ENCODE results near the gene DPP10. TPM values are rescaled to one million over a fixed set of nuclear protein-coding genes. Genes with fewer than 3 reads are reported as not detected.

DPP10 gene
- total and polyA plus RNA-seq, 10 of the 15 experiments (the other 5 are each of a cell fraction or from before 2014, with no cell fraction given) = not detected

DNA sequence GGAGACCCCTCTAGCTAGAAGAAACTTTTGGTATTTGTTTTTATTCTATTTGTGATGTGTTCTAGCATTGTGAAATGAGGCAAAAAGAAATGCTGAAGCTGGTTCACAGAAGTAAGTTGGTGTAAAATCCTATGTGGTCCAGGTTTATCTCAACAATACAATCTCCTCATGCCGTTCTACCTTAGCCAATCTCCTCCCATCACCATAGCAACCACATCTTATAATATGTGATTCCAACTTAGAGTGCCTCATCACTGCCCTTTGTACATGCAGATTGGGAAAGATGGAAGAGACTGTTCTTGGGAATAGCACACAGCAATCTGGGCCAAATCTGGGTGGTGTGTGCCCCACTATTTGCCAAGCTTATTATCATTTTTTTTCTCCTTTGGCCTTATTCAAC, 30.3 kb downstream of the DPP10 start:
- SMC1A ChIA-PET (ENCODE audit: uncharacterized antibody, unreplicated experiment) = no interaction called here
- Histone ChIP-seq H3K36me3 (ENCODE audit: control insufficient read depth in 2 of 2, insufficient read depth in 2 of 2, low read length in 1 of 2) (no peaks in the 10 kb centered on the region), H4K20me1 (ENCODE audit: control insufficient read depth, insufficient read depth) (no peaks in the 10 kb centered on the region), H3K9ac (ENCODE audit: control insufficient read depth, insufficient read depth, low read length) (no peak overlapping the region), H3K9me3 (replicated peaks; ENCODE audit: control insufficient read depth, insufficient read depth, low read length) (no peaks in the 10 kb centered on the region), H2AFZ (ENCODE audit: control insufficient read depth, low read depth, low read length) (no peak overlapping the region), H3K79me2 (ENCODE audit: control insufficient read depth, insufficient read depth, low read length) (no peaks in the 10 kb centered on the region), H3K27ac (ENCODE audit: control insufficient read depth, insufficient read depth) (no peak overlapping the region), H3K4me2 (ENCODE audit: control insufficient read depth, insufficient read depth) (no peak overlapping the region), H3K4me3 (no peak overlapping the region), H3K27me3 (replicated peaks in 1 of 2; ENCODE audit: control insufficient read depth in 2 of 2, insufficient read depth in 2 of 2, low read length in 1 of 2) (no peaks in the 10 kb centered on the region), H3K4me1 (ENCODE audit: control insufficient read depth, insufficient read depth, low read length) (no peaks in the 10 kb centered on the region)
- FAIRE-seq (no peak), ATAC-seq (no peak), DNase-seq (ENCODE audit: low read depth, low spot score) (no peak)
- TF ChIP-seq TARDBP (IDR thresholded peaks at IDR 0.05; ENCODE audit: borderline replicate concordance) = no peak
- in situ Hi-C loops (cut with MboI) = no loop called here
- no TSS peak for BruUV-seq (replicated peaks)
- intact Hi-C loops (cut with micrococcal nuclease; ENCODE audit: unreplicated experiment) = no loop called here
- WGBS (ENCODE audit: insufficient coverage, insufficient replicate concordance, low lambda C conversion rate, missing lambda C conversion rate) = 14% methylated on average over 1 of the region's 1 CpG
- CTCF ChIA-PET = no interaction called here
- RAD21 ChIA-PET (ENCODE audit: unreplicated experiment) = no interaction called here
- POLR2A ChIA-PET = no interaction called here

DNA sequence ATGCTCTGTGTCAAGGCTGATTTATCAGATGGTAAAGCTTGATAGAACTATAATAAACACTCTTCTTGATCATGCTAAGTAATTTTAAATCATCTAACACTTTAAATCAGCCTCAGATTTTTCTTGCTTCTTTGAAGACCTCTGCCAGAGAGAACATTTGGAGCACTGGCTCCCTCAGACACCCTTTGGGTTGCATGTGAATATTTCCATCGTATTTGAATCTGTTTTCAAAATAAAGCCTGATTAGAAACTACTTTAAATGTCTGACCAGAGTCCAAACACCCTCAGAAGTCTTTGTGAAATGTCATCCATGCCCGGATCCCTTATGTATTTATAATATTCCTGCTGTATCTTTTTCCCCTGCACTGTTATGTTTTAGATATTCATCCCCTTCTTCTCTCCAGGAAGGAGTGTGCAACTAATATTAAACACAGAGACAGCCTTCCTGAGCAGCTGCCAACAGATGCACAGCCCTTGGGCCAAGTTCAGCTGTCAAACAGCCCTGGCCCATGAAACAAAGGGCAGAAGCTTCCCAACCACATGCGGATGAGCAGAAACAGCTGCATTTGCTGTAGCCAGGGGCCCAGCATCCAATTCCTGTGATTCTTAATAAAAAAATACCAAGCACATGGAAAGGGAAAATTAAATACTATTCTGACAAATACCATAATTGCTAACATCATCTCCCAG, 46.5 kb downstream of the DPP10 start:
- Histone ChIP-seq H2AFZ (ENCODE audit: control insufficient read depth, low read depth, low read length) (no peak overlapping the region), H3K4me2 (ENCODE audit: control insufficient read depth, insufficient read depth) (no peak overlapping the region), H3K4me1 (ENCODE audit: control insufficient read depth, insufficient read depth, low read length) (no peaks in the 10 kb centered on the region), H3K36me3 (ENCODE audit: control insufficient read depth in 2 of 2, insufficient read depth in 2 of 2, low read length in 1 of 2) (no peaks in the 10 kb centered on the region), H4K20me1 (ENCODE audit: control insufficient read depth, insufficient read depth) (no peaks in the 10 kb centered on the region), H3K4me3 (no peak overlapping the region), H3K27me3 (replicated peaks in 1 of 2; ENCODE audit: control insufficient read depth in 2 of 2, insufficient read depth in 2 of 2, low read length in 1 of 2) (no peaks in the 10 kb centered on the region), H3K9me3 (replicated peaks; ENCODE audit: control insufficient read depth, insufficient read depth, low read length) (no peaks in the 10 kb centered on the region), H3K9ac (ENCODE audit: control insufficient read depth, insufficient read depth, low read length) (no peak overlapping the region), H3K27ac (ENCODE audit: control insufficient read depth, insufficient read depth) (no peak overlapping the region), H3K79me2 (ENCODE audit: control insufficient read depth, insufficient read depth, low read length) (no peaks in the 10 kb centered on the region)
- WGBS (ENCODE audit: insufficient coverage, insufficient replicate concordance, low lambda C conversion rate, missing lambda C conversion rate) = 30% methylated on average over 3 of the region's 3 CpGs
- in situ Hi-C loops (cut with MboI) (no loop called here), intact Hi-C loops (cut with micrococcal nuclease; ENCODE audit: unreplicated experiment) (no loop called here)
- POLR2A ChIA-PET = no interaction called here
- CTCF ChIA-PET = no interaction called here
- SMC1A ChIA-PET (ENCODE audit: uncharacterized antibody, unreplicated experiment) = no interaction called here
- BruUV-seq (replicated peaks) = no TSS peak
- no peak for ATAC-seq
- DNase-seq (ENCODE audit: low read depth, low spot score) = no peak
- RAD21 ChIA-PET (ENCODE audit: unreplicated experiment) = no interaction called here
- FAIRE-seq = no peak
- TF ChIP-seq RCOR1 (conservative IDR thresholded peaks at IDR 0.05; ENCODE audit: low read depth, low read length) (no peak), ETV6 (conservative IDR thresholded peaks at IDR 0.05 in 1 of 2, IDR thresholded peaks at IDR 0.05 in 1 of 2; ENCODE audit: borderline replicate concordance in 1 of 2, low read depth in 1 of 2) (no peak), TAF1 (IDR thresholded peaks at IDR 0.05; ENCODE audit: borderline replicate concordance, low read depth, low read length) (no peak), NR2F1 (conservative IDR thresholded peaks at IDR 0.05) (no peak), CHD4 (IDR thresholded peaks at IDR 0.05) (no peak), ZNF207 (IDR thresholded peaks at IDR 0.05; ENCODE audit: borderline replicate concordance) (no peak), SMC3 (IDR thresholded peaks at IDR 0.05; ENCODE audit: borderline replicate concordance, low read length) (no peak), HCFC1 (IDR thresholded peaks at IDR 0.05; ENCODE audit: low read length) (no peak), JUND (IDR thresholded peaks at IDR 0.05; ENCODE audit: low read depth, low read length) (no peak), DPF2 (IDR thresholded peaks at IDR 0.05) (no peak)
- TF ChIP-seq, protein P1, sequence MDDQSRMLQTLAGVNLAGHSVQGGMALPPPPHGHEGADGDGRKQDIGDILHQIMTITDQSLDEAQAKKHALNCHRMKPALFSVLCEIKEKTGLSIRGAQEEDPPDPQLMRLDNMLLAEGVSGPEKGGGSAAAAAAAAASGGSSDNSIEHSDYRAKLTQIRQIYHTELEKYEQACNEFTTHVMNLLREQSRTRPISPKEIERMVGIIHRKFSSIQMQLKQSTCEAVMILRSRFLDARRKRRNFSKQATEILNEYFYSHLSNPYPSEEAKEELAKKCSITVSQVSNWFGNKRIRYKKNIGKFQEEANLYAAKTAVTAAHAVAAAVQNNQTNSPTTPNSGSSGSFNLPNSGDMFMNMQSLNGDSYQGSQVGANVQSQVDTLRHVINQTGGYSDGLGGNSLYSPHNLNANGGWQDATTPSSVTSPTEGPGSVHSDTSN (IDR thresholded peaks at IDR 0.05; ENCODE audit: insufficient replicate concordance, low read depth, low read length) = no peak

Data from GM12878 (cell line).